Activated CD4-positive, alpha-beta T cell treated with anti-CD3 and anti-CD28 coated beads for 36 hours (primary cell): ENCODE results near the gene DAP. TPM values are rescaled to one million over a fixed set of nuclear protein-coding genes. Genes with fewer than 3 reads are reported as not detected.

Experiments
- ATAC-seq: fragments of 200-7000 bp; cut with Tn5 transposase; one replicate; pipeline ENCODE4 v1.10.0; 2021; ENCODE audit warnings: mild to moderate bottlenecking, moderate library complexity
- CTCF ChIA-PET: fragments of 350-600 bp; sonication (Branson Sonifier 250); formaldehyde crosslinking; loops from one replicate; lab custom pipeline; 2021; ENCODE audit warnings: antibody characterized with exemption; lab: Charles Lee
- POLR2A ChIA-PET: fragments of 350-600 bp; sonication (Branson Sonifier 250); formaldehyde crosslinking; loops from one replicate; lab custom pipeline; 2021; ENCODE audit warnings: antibody characterized with exemption, inconsistent platforms; lab: Charles Lee
- DNase-seq: peaks from one replicate; pipeline ENCODE4 v3.0.0-alpha.2; 2020
- H3K27ac Mint-ChIP-seq: one replicate; pipeline ENCODE4 v1.8.0; 2021; ENCODE audit warnings: mixed read lengths
- H3K27me3 Mint-ChIP-seq: one replicate; pipeline ENCODE4 v1.8.0; 2021; ENCODE audit warnings: mixed read lengths
- H3K36me3 Mint-ChIP-seq: one replicate; pipeline ENCODE4 v1.8.0; 2021; ENCODE audit warnings: low read depth, mixed read lengths
- H3K4me1 Mint-ChIP-seq: one replicate; pipeline ENCODE4 v1.8.0; 2021; ENCODE audit warnings: mixed read lengths
- H3K4me3 Mint-ChIP-seq: one replicate; pipeline ENCODE4 v1.8.0; 2021; ENCODE audit warnings: mild to moderate bottlenecking, moderate library complexity, mixed read lengths
- H3K9me3 Mint-ChIP-seq: one replicate; pipeline ENCODE4 v1.8.0; 2021; ENCODE audit warnings: low read depth, mixed read lengths
- intact Hi-C, 2 experiments: fragments of 100-400 bp; cut with DNase I in 1 of 2; cut with micrococcal nuclease in 1 of 2; formaldehyde crosslinking; loops; one replicate each; pipeline versions ENCODE4 v1.14.2 to v1.15.1; 2022 to 2024; cut with DNase I, micrococcal nuclease
- total RNA-seq, 2 experiments: library from RNA; stranded (reverse); gene quantifications; one replicate each; pipeline ENCODE4 v1.2.3, GENCODE V29; 2021

DAP gene
- total RNA-seq, 2 experiments from 2014 or later, result 41.4 to 44.0 TPM

DNA sequence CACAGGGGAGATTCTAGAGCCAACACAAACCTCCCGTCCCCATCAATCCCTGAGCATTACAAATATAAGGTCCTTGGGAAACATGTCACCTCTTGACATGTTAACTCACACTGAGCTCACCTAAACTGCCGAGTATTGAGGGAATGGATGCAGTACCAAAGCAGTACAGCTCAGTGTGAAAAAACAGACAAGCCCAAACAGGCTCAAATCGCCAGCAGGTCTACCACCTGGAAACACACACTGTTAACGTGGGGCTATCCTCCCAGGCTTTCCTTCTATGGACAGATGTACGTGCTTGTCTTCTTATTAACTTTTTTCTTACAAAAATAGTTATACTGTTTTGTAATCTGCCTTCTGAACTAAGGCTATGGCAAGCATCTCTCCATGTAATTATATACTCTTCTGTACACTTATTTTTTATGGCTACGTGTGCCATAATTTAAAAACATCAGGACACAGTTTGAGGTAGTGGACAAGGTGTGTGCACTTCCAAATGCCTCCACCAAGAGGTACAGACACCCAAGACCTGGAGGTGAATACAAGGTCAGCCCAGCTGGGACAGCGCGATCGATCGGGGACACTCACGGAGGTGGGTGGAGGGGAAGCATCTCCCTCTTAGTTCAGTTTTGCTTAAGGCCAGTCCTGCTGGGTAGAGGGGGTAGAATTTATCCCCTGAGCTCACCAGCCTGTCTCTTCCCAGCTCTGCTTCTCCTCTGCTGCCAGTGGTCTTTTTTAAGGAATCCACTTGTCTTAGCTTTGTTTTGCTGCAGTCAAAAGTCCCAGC is 76.5 kb downstream of the DAP start:
- intact Hi-C loops, result loop anchor here in 1 of 2 experiments (2.0 to 5.0 kb wide), 2 partner anchors 52 to 122 kb away; partner anchors contain the start of gene ANKRD33B

DNA sequence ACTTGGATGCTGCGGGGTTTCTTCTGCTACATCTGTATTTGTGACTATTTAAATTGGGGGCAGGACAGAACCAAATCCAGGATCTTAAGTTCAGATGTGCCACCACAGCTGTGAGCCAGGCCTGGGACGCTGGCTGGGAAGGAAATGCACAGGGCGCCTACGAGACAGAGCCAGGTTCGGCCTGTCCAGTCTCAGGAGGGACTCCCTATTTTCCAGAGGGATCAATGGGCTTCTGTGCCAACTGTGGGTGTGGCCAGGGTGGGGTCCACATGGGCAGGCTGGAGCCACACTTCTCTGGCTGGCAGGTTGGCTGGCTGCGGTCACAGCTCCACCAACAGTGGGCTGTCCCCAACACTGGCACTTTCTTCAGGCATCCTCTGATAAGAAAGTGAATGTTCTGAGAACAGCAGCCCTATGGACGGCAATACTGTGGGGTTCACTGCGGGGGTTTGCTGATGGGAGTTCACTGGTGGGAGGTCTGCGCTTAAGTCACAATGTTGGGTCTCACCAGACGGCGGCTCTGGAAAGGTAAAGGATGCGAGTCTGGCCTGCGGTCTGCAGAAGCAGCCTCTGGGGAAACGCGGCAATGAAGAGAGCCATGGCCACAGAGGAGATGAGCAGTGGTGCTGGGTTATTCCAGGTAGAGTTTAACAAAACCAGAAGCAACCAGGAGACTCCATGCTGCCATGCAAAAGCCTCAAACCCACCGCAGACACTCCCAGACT is 78.1 kb downstream of the DAP start:
- intact Hi-C loops, result no loop called here
- CTCF ChIA-PET, result no interaction called here
- Mint-ChIP-seq H3K27me3 (no peaks in the 10 kb centered on the region), H3K27ac (peak overlapping the region; percentile 51), H3K9me3 (no peaks in the 10 kb centered on the region), H3K4me1 (peaks cover 5% of the 10 kb centered on the region), H3K36me3 (peaks cover 38% of the 10 kb centered on the region), H3K4me3 (no peak overlapping the region)
- ATAC-seq (no peak), DNase-seq (no peak)
- POLR2A ChIA-PET, result interaction anchor here (0.6 kb wide), 1 partner anchor 231 kb away, joined by 5 read pairs; no protein-coding TSS in a partner anchor

More for the DNA sequence above, 76.5 kb downstream of the DAP start:
- DNase-seq (no peak), ATAC-seq (peak; percentile 42)
- Mint-ChIP-seq H3K27me3 (no peaks in the 10 kb centered on the region), H3K4me1 (peaks cover 5% of the 10 kb centered on the region), H3K27ac (peak overlapping the region; percentile 30), H3K4me3 (no peak overlapping the region), H3K9me3 (no peaks in the 10 kb centered on the region), H3K36me3 (peaks cover 32% of the 10 kb centered on the region)
- CTCF ChIA-PET, result interaction anchor here (0.6 to 1.4 kb wide), 4 partner anchors 12 to 231 kb away, joined by 3 to 4 read pairs (median 3); no protein-coding TSS in a partner anchor
- POLR2A ChIA-PET, result interaction anchor here (0.5 to 0.6 kb wide), 2 partner anchors 109 to 332 kb away, joined by 3 to 4 read pairs; no protein-coding TSS in a partner anchor

DNA sequence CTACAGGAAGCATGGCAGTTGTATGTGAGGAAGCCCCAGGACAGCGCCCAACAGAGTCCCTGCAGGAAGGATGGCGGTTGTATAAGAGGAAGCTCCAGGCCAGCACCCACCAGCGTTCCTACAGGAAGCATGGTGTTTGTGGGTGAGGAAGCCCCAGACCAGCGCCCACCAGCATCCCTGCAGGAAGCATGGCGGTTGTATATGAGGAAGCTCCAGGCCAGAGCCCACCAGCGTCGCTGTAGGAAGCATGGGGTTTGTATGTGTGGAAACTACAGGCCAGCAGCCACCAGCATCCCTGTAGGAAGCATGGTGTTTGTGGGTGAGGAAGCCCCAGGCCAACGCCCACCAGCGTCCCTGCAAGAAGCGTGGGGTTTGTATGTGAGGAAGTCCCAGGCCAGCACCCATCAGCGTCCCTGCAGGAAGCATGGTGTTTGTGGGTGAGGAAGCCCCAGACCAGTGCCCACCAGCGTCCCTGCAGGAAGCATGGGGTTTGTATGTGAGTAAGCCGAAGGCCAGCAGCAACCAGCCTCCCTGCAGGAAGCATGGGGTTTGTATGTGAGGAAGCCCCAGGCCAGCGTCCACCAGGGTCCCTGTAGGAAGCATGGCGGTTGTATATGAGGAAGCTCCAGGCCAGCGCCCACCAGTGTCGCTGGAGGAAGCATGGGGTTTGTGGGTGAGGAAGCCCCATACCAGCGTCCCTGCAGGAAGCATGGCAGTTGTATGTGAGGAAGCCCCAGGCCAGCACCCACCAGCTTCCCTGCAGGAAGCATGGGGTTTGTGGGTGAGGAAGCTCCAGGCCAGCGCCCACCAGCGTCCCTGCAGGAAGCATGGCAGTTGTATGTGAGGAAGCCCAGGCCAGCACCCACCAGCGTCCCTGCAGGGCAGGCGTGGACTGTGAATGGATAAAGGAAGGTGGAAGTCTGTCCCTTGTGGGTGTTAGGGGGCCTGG is 79.0 kb downstream of the DAP start:
- intact Hi-C loops, result no loop called here
- Mint-ChIP-seq H3K27ac (no peak overlapping the region), H3K36me3 (peaks cover 46% of the 10 kb centered on the region), H3K9me3 (peaks cover 6% of the 10 kb centered on the region), H3K27me3 (no peaks in the 10 kb centered on the region), H3K4me3 (no peak overlapping the region), H3K4me1 (peaks cover 5% of the 10 kb centered on the region)
- DNase-seq (no peak), ATAC-seq (no peak)
- ChIA-PET POLR2A (interaction anchor here (0.6 kb wide), 1 partner anchor 230 kb away, joined by 5 read pairs; no protein-coding TSS in a partner anchor), CTCF (no interaction called here)

DNA sequence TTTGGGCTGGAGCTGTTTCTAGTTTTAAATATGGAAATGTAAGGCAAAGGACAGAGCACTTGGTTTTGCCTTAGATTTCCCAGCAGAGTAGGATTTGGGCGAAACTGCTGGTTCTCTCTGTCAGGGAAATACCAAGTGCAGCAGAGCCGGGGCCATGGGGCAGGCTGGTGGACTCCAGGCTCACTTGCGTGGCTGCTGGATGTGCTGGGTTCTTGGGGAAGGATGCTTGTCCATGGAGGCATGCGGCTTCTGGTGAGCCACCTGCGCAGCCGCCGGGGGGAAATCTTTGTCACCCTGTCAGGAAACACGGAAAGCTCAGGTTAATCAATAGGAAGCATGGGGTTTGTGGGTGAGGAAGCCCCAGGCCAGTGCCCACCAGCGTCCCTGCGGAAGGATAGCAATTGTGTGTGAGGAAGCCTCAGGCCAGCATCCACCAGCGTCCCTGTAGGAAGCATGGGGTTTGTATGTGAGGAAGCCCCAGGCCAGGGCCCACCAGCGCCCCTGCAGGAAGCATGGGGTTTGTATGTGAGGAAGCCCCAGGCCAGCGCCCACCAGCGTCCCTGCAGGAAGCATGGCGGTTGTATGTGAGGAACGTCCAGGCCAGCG is 80.1 kb downstream of the DAP start:
- DNase-seq (no peak), ATAC-seq (no peak)
- Mint-ChIP-seq H3K27me3 (no peaks in the 10 kb centered on the region), H3K4me3 (no peak overlapping the region), H3K36me3 (peaks cover 45% of the 10 kb centered on the region), H3K27ac (no peak overlapping the region), H3K4me1 (peaks cover 5% of the 10 kb centered on the region), H3K9me3 (peaks cover 12% of the 10 kb centered on the region)
- intact Hi-C loops, result no loop called here
- CTCF ChIA-PET, result interaction anchor here (0.5 kb wide), 1 partner anchor 53 kb away, joined by 3 read pairs; no protein-coding TSS in a partner anchor
- POLR2A ChIA-PET, result no interaction called here

DNA sequence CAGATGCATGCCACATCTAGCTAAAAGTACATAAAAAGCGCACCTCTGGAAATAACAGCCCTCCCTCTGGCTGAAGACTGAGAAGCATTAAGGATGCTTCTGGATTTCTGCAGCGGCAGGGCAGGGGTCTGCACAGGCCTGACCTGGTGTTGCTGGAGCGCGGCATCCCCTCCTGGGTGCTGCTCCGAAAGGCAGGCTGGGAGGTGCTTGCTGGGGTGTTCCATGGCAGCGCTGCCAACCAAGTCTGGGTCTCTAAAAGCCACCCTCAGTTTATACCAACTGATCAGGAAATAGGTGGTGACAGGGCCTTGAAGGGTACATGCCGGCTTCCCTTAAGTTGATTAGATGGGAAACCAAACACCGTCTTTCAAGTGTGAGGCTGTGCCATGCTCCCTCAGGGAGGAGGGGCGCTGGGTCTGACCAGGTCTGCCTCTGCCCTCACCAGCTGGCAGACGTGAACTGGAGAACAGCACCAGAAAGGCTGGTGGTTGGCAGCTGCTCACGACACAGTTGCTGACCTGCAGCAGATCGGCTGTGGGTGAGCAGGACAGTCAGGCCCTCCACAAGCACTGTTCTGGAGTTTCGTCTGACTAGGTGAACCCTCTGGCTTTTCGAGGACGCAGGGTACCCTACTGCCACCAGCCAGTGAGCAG is 81.6 kb downstream of the DAP start:
- H3K9me3 Mint-ChIP-seq, result peaks cover 12% of the 10 kb centered on the region
- DNase-seq (no peak), ATAC-seq (no peak)
- H3K27me3 Mint-ChIP-seq, result peaks cover 3% of the 10 kb centered on the region
- no peak overlapping the region for H3K4me3 Mint-ChIP-seq
- peaks cover 45% of the 10 kb centered on the region for H3K36me3 Mint-ChIP-seq
- no peak overlapping the region for H3K27ac Mint-ChIP-seq
- intact Hi-C loops, result no loop called here
- CTCF ChIA-PET, result interaction anchor here (0.6 kb wide), 1 partner anchor 12 kb away, joined by 3 read pairs; no protein-coding TSS in a partner anchor
- H3K4me1 Mint-ChIP-seq, result no peaks in the 10 kb centered on the region
- POLR2A ChIA-PET, result no interaction called here

DNA sequence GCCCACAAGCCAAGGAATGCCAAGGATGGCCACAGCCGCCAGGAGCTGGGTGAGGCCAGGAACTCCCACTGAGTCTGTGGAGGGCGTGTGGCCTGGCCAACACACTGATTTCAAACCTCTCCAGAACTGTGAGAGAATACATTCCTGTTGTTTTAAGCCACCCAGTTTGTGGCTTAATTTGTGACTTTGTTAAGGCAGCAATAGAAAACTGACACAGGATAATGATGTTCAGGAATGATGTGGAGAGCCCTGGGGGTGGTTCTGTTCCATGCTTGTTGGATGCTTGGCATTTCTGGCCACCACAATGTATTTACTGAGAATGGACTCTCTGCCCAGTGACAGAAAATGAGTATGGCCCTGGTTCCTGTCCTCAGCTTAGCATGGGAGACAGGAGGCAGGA is 82.8 kb downstream of the DAP start:
- Mint-ChIP-seq H3K27me3 (peaks cover 5% of the 10 kb centered on the region), H3K27ac (no peak overlapping the region), H3K9me3 (peaks cover 12% of the 10 kb centered on the region), H3K36me3 (peaks cover 41% of the 10 kb centered on the region), H3K4me3 (no peak overlapping the region), H3K4me1 (no peaks in the 10 kb centered on the region)
- CTCF ChIA-PET, result no interaction called here
- no peak for ATAC-seq
- POLR2A ChIA-PET, result no interaction called here
- intact Hi-C loops, result no loop called here
- no peak for DNase-seq

DNA sequence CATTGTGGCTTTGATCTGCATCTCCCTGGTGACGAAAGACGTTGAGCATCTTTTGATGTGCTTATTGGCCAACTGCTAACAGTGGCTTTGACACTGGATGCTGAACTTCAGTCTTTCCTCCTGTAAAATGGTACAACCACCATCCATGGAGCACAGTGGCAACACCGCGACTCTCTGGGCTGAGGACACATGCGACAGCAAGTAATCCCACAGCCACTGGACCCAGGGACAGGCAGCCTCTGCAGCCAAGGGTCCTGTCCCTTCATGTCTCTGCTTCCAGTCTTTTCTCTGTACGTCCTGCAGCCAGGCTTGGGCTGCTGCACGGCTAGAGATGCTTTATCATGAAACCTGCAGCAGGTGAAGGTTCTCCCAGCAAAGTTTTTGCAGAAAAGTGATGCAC is 83.5 kb downstream of the DAP start:
- Mint-ChIP-seq H3K4me1 (no peaks in the 10 kb centered on the region), H3K36me3 (peaks cover 37% of the 10 kb centered on the region), H3K27ac (no peak overlapping the region), H3K27me3 (peaks cover 5% of the 10 kb centered on the region), H3K9me3 (peaks cover 12% of the 10 kb centered on the region), H3K4me3 (no peak overlapping the region)
- ATAC-seq (no peak), DNase-seq (no peak)
- intact Hi-C loops, result no loop called here
- ChIA-PET CTCF (no interaction called here), POLR2A (no interaction called here)

DNA sequence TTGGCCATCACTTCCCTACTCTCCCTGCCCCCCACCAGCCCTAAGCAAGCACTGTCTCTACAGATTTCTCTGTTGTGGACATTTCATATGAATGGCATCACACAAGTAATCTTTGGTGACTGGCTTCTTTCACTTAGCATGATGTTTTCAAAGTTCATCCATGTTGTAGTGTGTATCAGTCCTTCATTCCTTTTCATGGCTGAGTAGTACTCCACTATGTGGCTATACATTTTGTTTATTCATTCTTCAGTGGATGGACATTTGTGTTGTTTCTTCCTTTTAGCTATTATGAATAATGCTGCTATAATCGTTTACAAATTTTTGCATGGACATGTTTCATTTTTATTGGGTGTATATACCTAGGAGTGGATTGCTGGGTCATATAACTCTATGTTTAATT is 84.1 kb downstream of the DAP start:
- ChIA-PET CTCF (no interaction called here), POLR2A (no interaction called here)
- Mint-ChIP-seq H3K9me3 (peaks cover 12% of the 10 kb centered on the region), H3K27ac (no peak overlapping the region), H3K36me3 (peaks cover 33% of the 10 kb centered on the region), H3K4me3 (no peak overlapping the region), H3K27me3 (peaks cover 5% of the 10 kb centered on the region), H3K4me1 (no peaks in the 10 kb centered on the region)
- no peak for DNase-seq
- intact Hi-C loops, result no loop called here
- ATAC-seq, result no peak

DNA sequence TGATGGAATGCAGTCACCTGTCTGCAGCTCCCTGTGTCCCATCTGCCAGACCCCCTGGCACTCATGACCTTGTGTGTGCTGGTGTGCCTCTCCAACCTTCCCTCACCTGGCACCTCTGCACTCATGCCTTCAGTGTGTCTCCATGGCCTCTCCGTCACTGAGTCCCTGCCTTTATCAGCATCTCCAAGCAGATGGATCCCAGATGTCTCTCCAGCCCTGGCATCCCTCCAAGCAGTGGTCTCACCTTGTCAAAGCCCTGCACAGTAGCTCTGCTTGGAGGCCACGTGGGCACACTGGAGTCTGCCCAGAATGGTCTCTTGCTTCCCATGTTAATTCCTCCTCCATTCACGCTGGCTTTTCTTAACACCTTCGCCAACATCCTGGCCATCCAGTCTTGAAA is 84.8 kb downstream of the DAP start:
- H3K9me3 Mint-ChIP-seq, result peaks cover 12% of the 10 kb centered on the region
- H3K27ac Mint-ChIP-seq, result no peak overlapping the region
- ATAC-seq (no peak), DNase-seq (no peak)
- H3K4me1 Mint-ChIP-seq, result no peaks in the 10 kb centered on the region
- H3K36me3 Mint-ChIP-seq, result peaks cover 33% of the 10 kb centered on the region
- ChIA-PET POLR2A (no interaction called here), CTCF (interaction anchor here (0.9 kb wide), 1 partner anchor 11 kb away, joined by 3 read pairs; no protein-coding TSS in a partner anchor)
- peaks cover 5% of the 10 kb centered on the region for H3K27me3 Mint-ChIP-seq
- H3K4me3 Mint-ChIP-seq, result no peak overlapping the region
- intact Hi-C loops, result no loop called here

DNA sequence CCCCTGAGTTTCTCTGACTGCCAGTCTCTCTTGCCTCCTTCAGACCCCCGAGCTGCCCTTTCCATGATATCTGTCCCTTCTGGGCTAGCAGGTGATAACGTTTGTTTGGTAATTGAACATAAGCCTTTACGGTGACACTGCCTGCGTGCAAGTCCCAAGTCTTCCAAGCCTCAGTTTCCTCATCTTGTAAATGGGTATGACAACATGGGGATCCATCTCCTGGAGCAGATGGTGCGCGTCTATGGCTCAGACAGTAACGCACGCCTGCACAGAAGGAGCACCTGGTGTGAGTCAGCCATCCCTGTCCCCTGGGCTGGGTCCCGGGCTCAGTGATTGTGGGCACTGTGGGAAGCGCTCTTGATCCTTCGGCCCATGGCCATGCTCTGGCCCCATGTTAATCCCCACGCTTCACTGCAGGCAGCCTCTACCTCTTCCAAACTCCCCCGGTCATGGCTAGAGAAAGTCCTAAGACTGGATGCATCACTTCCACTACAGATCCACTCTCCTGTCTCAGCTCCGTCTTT is 85.8 kb downstream of the DAP start:
- no peak for DNase-seq
- H3K4me3 Mint-ChIP-seq, result no peak overlapping the region
- H3K27me3 Mint-ChIP-seq, result peaks cover 5% of the 10 kb centered on the region
- CTCF ChIA-PET, result interaction anchor here (0.7 to 0.9 kb wide), 2 partner anchors 12 to 172 kb away, joined by 3 read pairs; no protein-coding TSS in a partner anchor
- H3K4me1 Mint-ChIP-seq, result no peaks in the 10 kb centered on the region
- intact Hi-C loops, result no loop called here
- peaks cover 12% of the 10 kb centered on the region for H3K9me3 Mint-ChIP-seq
- no peak for ATAC-seq
- H3K27ac Mint-ChIP-seq, result no peak overlapping the region
- H3K36me3 Mint-ChIP-seq, result peaks cover 25% of the 10 kb centered on the region
- POLR2A ChIA-PET, result no interaction called here
